Pancreas (tissue), 10 donors: ENCODE data around the gene DGLUCY. TPM values are rescaled to one million over a fixed set of nuclear protein-coding genes. Genes with fewer than 3 reads are reported as not detected.
"Not testable (repeated sequence)": the region's sequence is repeated elsewhere in the genome, so short reads cannot be mapped to it uniquely, and the experiment has no call there.

Experiments
- ATAC-seq, 4 donors: fragments of 200-7000 bp; cut with Tn5 transposase; one replicate each; pipeline versions ENCODE4 v1.8.0 to v1.9.1; 2020; ENCODE audit warnings: mild to moderate bottlenecking in 4 of 4, moderate library complexity in 4 of 4
- DNase-seq, 6 donors: peaks; one replicate each; pipeline ENCODE4 v3.0.0-alpha.2; 2020
- FAIRE-seq: peaks from 2 replicates; lab custom pipeline; 2012; peaks lifted over from hg19 to GRCh38; lab: Jason Lieb, UNC
- H3K27ac ChIP-seq, 4 donors: fragments of 200-600 bp; sonication (generic); 1 replicate in 3 of 4; 2 replicates in 1 of 4; pipeline versions ENCODE4 v1.5.0 to v1.8.0; 2020
- H3K27me3 ChIP-seq, 4 donors: fragments of 200-600 bp; one replicate each; pipeline ENCODE4 v1.8.0; 2021
- H3K36me3 ChIP-seq, 3 donors: fragments of 200-600 bp; sonication (generic) in 1 of 3; one replicate each; pipeline versions ENCODE4 v1.5.0 to v1.8.0; 2020 to 2021
- H3K4me1 ChIP-seq, 3 donors: fragments of 200-600 bp; one replicate each; pipeline ENCODE4 v1.8.0; 2021
- H3K4me3 ChIP-seq, 4 donors: fragments of 200-600 bp; sonication (generic) in 2 of 4; one replicate each; pipeline versions ENCODE4 v1.5.0 to v1.8.0; 2020 to 2021
- H3K9me3 ChIP-seq, 4 donors: fragments of 200-600 bp; one replicate each; pipeline ENCODE4 v1.8.0; 2021
- CTCF ChIP-seq, 4 donors: fragments of 200-600 bp; sonication (generic) in 3 of 4; IDR thresholded peaks; one replicate each; pipeline versions ENCODE4 v1.5.0 to v1.8.0; 2021; ENCODE audit warnings: antibody characterized with exemption in 4 of 4
- WGBS, 2 donors: extraction: QIAGEN DNeasy Blood & Tissue Kit; methylation state at CpG; one replicate each; pipeline ENCODE4 v1.1.7; 2013; 5-methylcytosine and 5-hydroxymethylcytosine counted together
- intact Hi-C, 3 donors: fragments of 100-400 bp; cut with DNase I; formaldehyde crosslinking; loops; one replicate each; pipeline versions ENCODE4 v1.11.1 to v1.14.2; 2022
- polyA plus RNA-seq, 2 donors: library from polyadenylated mRNA; stranded (reverse); fragments of 200-250 nt; gene quantifications; one replicate each; pipeline ENCODE4 v1.2.3, GENCODE V29; 2013
- total RNA-seq, 6 donors: library from RNA; stranded (reverse); fragmentation: NEBNext Ultra II Directional in 4 of 6; extraction: Animal tissue kit (Norgen Biotek cat#: 25700) in 4 of 6; gene quantifications; one replicate each; pipeline versions ENCODE4 v1.2.1 to v1.2.4, GENCODE V29; 2021 to 2023
- donor health status: healthy with polysubstance abuse.
- donor health status: DM: no; HTN: no; CAD: no; lungs with moderate emphysema.
- donor health status: DM: no; HTN: no; CAD: no.
- donor health status: control.
- donor health status: control.
- donor health status: Bipolar disorder and iron deficiency.
- donor health status: DM: yes; HTN: yes; CAD: no.
- donor health status: DM: no; HTN: no; CAD: no.
- donor health status: DM: no; HTN: no; CAD: no.
- donor health status: DM: yes; HTN: yes; CAD: no.

The DGLUCY gene
- total and polyA plus RNA-seq, 8 donors: 11.9 to 43.4 (median 23.1) TPM

- ATAC-seq: no peak
- Histone ChIP-seq H3K4me3 (no peak overlapping the region), H3K27ac (no peak overlapping the region), H3K27me3 (no peaks in the 10 kb centered on the region), H3K4me1 (peaks cover 10 to 17% (median 14%) of the 10 kb centered on the region in 3 donors), H3K36me3 (peaks cover 0 to 7% (median 0%) of the 10 kb centered on the region in 3 donors), H3K9me3 (no peaks in the 10 kb centered on the region)
- intact Hi-C loops: no loop called here
- no peak for FAIRE-seq
- 95 to 98% methylated on average over 4 of the region's 4 CpGs for WGBS, 2 donors
- no peak for DNase-seq
- TF ChIP-seq CTCF (IDR thresholded peaks at IDR 0.05): no peak
Observed at GRCh38 chr14:91155626-91156089, 41.8 kb downstream of the DGLUCY start.

- H3K27me3 ChIP-seq, DNase-seq, FAIRE-seq, ATAC-seq, intact Hi-C loops, H3K27ac ChIP-seq, H3K4me3 ChIP-seq, H3K9me3 ChIP-seq: not testable (repeated sequence)
- 79 to 88% methylated on average over 8 to 9 of the region's 9 CpGs for WGBS, 2 donors
- H3K4me1 ChIP-seq: peaks cover 10 to 17% (median 14%) of the 10 kb centered on the region in 3 donors
- peaks cover 0 to 13% (median 1%) of the 10 kb centered on the region in 3 donors for H3K36me3 ChIP-seq
Observed at GRCh38 chr14:91156142-91156666, 42.3 kb downstream of the DGLUCY start.

- peaks cover 0 to 17% (median 5%) of the 10 kb centered on the region in 3 donors for H3K36me3 ChIP-seq
- H3K27me3 ChIP-seq, ATAC-seq, H3K4me3 ChIP-seq, H3K9me3 ChIP-seq, FAIRE-seq, H3K27ac ChIP-seq, DNase-seq, intact Hi-C loops: not testable (repeated sequence)
- peaks cover 10 to 17% (median 14%) of the 10 kb centered on the region in 3 donors for H3K4me1 ChIP-seq
Observed at GRCh38 chr14:91156877-91157276, 43.0 kb downstream of the DGLUCY start.

DNA sequence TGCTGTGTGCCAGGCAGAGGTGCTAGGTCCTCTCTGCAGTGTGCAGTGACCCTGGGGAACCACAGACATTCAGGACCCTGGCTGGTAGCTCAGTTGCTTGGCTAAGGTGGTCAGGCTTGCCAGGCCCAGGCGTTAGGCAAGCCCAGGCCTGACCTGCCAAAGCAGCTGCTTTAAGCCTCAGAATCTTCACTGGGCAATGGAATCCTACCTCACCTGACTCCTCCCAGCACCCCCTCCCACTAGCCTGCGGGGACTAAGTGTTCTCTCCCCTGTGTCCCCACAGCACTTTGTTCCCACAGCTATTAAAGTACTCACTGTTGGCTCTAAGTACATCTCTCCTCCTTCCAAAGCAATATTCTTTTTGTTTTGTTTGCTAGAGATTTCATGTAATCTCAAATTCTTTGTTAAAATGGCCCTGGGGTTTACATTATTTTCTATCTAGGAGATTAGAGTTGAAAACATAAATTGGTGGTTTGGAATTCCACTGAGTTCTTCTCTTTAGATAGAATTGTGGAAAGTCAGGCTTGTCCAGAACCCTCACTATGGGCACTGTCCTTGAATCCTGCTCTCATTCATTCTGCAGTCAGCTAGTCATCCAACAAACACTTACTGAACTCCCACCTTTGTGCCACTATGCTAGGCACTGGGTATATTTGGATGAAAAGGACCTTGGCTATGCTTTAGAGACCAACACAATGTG, 44.4 kb downstream of the DGLUCY start:
- H3K9me3 ChIP-seq: no peaks in the 10 kb centered on the region
- peaks cover 0 to 17% (median 9%) of the 10 kb centered on the region in 3 donors for H3K36me3 ChIP-seq
- TF ChIP-seq CTCF (IDR thresholded peaks at IDR 0.05): no peak
- intact Hi-C loops: no loop called here
- no peak overlapping the region for H3K4me3 ChIP-seq
- DNase-seq: peak in 3 of 6 donors; percentile 54 to 77 (median 63)
- H3K4me1 ChIP-seq: peaks cover 10 to 17% (median 14%) of the 10 kb centered on the region in 3 donors
- WGBS, 2 donors: 43 to 60% methylated on average over 2 of the region's 2 CpGs
- H3K27me3 ChIP-seq: no peaks in the 10 kb centered on the region
- ATAC-seq: peak in 3 of 4 donors; percentile 65 to 85 (median 83)
- FAIRE-seq: no peak
- H3K27ac ChIP-seq: peak overlapping the region in 2 of 4 donors; percentile 35 to 61

GRCh38 chr14:91159182-91159581, 45.3 kb downstream of the DGLUCY start:
- no peaks in the 10 kb centered on the region for H3K27me3 ChIP-seq
- no peak overlapping the region for H3K27ac ChIP-seq
- WGBS, 2 donors: 94 to 96% methylated on average over 6 of the region's 6 CpGs
- peaks cover 18 to 24% (median 21%) of the 10 kb centered on the region in 3 donors for H3K4me1 ChIP-seq
- H3K36me3 ChIP-seq: peaks cover 0 to 17% (median 9%) of the 10 kb centered on the region in 3 donors
- no peak overlapping the region for H3K4me3 ChIP-seq
- H3K9me3 ChIP-seq: no peaks in the 10 kb centered on the region
- TF ChIP-seq CTCF (IDR thresholded peaks at IDR 0.05): no peak
- no peak for DNase-seq
- no peak for FAIRE-seq
- no peak for ATAC-seq
- intact Hi-C loops: no loop called here
